ENCODE results near the gene ATP1A1.

ATP1A1 gene

GRCh38 chr1:116397728-116398127 lies 24.7 kb downstream of the ATP1A1 start:
- H3K4me2 ChIP-seq (ENCODE audit: low read length), result no peak overlapping the region

GRCh38 chr1:116400780-116401179 lies 27.7 kb downstream of the ATP1A1 start:
- no peaks in the 10 kb centered on the region for H3K27me3 ChIP-seq (ENCODE audit: control insufficient read depth, insufficient read depth, low read length)
- peaks cover 97% of the 10 kb centered on the region for H3K36me3 ChIP-seq (ENCODE audit: insufficient read depth, low read length)
- H3K4me1 ChIP-seq (ENCODE audit: control insufficient read depth, insufficient read depth, low read length), result no peaks in the 10 kb centered on the region
- H3K9ac ChIP-seq (ENCODE audit: low read depth, low read length), result no peak overlapping the region
- no peaks in the 10 kb centered on the region for H3K9me3 ChIP-seq (replicated peaks; ENCODE audit: low read length)
- no peak overlapping the region for H3K4me3 ChIP-seq (ENCODE audit: low read length)
- no peak overlapping the region for H3K4me2 ChIP-seq (ENCODE audit: low read length)

More at GRCh38 chr1:116397728-116398127, 24.7 kb downstream of the ATP1A1 start:
- no peak overlapping the region for H3K4me3 ChIP-seq (ENCODE audit: low read length)
- H3K36me3 ChIP-seq (ENCODE audit: insufficient read depth, low read length), result peaks cover 94% of the 10 kb centered on the region
- H3K9me3 ChIP-seq (replicated peaks; ENCODE audit: low read length), result no peaks in the 10 kb centered on the region
- no peaks in the 10 kb centered on the region for H3K4me1 ChIP-seq (ENCODE audit: control insufficient read depth, insufficient read depth, low read length)
- no peaks in the 10 kb centered on the region for H3K27me3 ChIP-seq (ENCODE audit: control insufficient read depth, insufficient read depth, low read length)
- H3K9ac ChIP-seq (ENCODE audit: low read depth, low read length), result no peak overlapping the region

GRCh38 chr1:116401646-116402176 lies 28.7 kb downstream of the ATP1A1 start:
- H3K4me2 ChIP-seq (ENCODE audit: low read length), result no peak overlapping the region
- no peaks in the 10 kb centered on the region for H3K9me3 ChIP-seq (replicated peaks; ENCODE audit: low read length)

GRCh38 chr1:116402333-116402732 lies 29.3 kb downstream of the ATP1A1 start:
- no peaks in the 10 kb centered on the region for H3K9me3 ChIP-seq (replicated peaks; ENCODE audit: low read length)
- H3K4me3 ChIP-seq (ENCODE audit: low read length), result no peak overlapping the region
- H3K4me2 ChIP-seq (ENCODE audit: low read length), result no peak overlapping the region
- no peaks in the 10 kb centered on the region for H3K4me1 ChIP-seq (ENCODE audit: control insufficient read depth, insufficient read depth, low read length)
- H3K36me3 ChIP-seq (ENCODE audit: insufficient read depth, low read length), result peaks cover 99% of the 10 kb centered on the region
- H3K9ac ChIP-seq (ENCODE audit: low read depth, low read length), result no peak overlapping the region
- no peaks in the 10 kb centered on the region for H3K27me3 ChIP-seq (ENCODE audit: control insufficient read depth, insufficient read depth, low read length)

More at GRCh38 chr1:116401646-116402176, 28.7 kb downstream of the ATP1A1 start:
- Histone ChIP-seq H3K4me3 (ENCODE audit: low read length) (no peak overlapping the region), H3K4me1 (ENCODE audit: control insufficient read depth, insufficient read depth, low read length) (no peaks in the 10 kb centered on the region), H3K9ac (ENCODE audit: low read depth, low read length) (no peak overlapping the region), H3K36me3 (ENCODE audit: insufficient read depth, low read length) (peaks cover 98% of the 10 kb centered on the region), H3K27me3 (ENCODE audit: control insufficient read depth, insufficient read depth, low read length) (no peaks in the 10 kb centered on the region)

- no peak overlapping the region for H3K4me2 ChIP-seq (ENCODE audit: low read length)
- H3K4me3 ChIP-seq (ENCODE audit: low read length), result no peak overlapping the region
- H3K9ac ChIP-seq (ENCODE audit: low read depth, low read length), result no peak overlapping the region
- peaks cover 94% of the 10 kb centered on the region for H3K36me3 ChIP-seq (ENCODE audit: insufficient read depth, low read length)
- H3K9me3 ChIP-seq (replicated peaks; ENCODE audit: low read length), result no peaks in the 10 kb centered on the region
- no peaks in the 10 kb centered on the region for H3K27me3 ChIP-seq (ENCODE audit: control insufficient read depth, insufficient read depth, low read length)
- no peaks in the 10 kb centered on the region for H3K4me1 ChIP-seq (ENCODE audit: control insufficient read depth, insufficient read depth, low read length)
Observed at GRCh38 chr1:116403496-116404136, 30.6 kb downstream of the ATP1A1 start.

- no peak overlapping the region for H3K4me3 ChIP-seq (ENCODE audit: low read length)
- H3K9me3 ChIP-seq (replicated peaks; ENCODE audit: low read length), result no peaks in the 10 kb centered on the region
- H3K36me3 ChIP-seq (ENCODE audit: insufficient read depth, low read length), result peaks cover 90% of the 10 kb centered on the region
- no peak overlapping the region for H3K9ac ChIP-seq (ENCODE audit: low read depth, low read length)
- no peak overlapping the region for H3K4me2 ChIP-seq (ENCODE audit: low read length)
- H3K27me3 ChIP-seq (ENCODE audit: control insufficient read depth, insufficient read depth, low read length), result no peaks in the 10 kb centered on the region
- no peaks in the 10 kb centered on the region for H3K4me1 ChIP-seq (ENCODE audit: control insufficient read depth, insufficient read depth, low read length)
Observed at GRCh38 chr1:116404699-116405098, 31.7 kb downstream of the ATP1A1 start.

- no peak overlapping the region for H3K4me2 ChIP-seq (ENCODE audit: low read length)
- no peaks in the 10 kb centered on the region for H3K27me3 ChIP-seq (ENCODE audit: control insufficient read depth, insufficient read depth, low read length)
- no peaks in the 10 kb centered on the region for H3K9me3 ChIP-seq (replicated peaks; ENCODE audit: low read length)
- peaks cover 82% of the 10 kb centered on the region for H3K36me3 ChIP-seq (ENCODE audit: insufficient read depth, low read length)
- no peak overlapping the region for H3K4me3 ChIP-seq (ENCODE audit: low read length)
- no peak overlapping the region for H3K9ac ChIP-seq (ENCODE audit: low read depth, low read length)
- no peaks in the 10 kb centered on the region for H3K4me1 ChIP-seq (ENCODE audit: control insufficient read depth, insufficient read depth, low read length)
Observed at GRCh38 chr1:116405241-116406135, 32.4 kb downstream of the ATP1A1 start.

- peaks cover 68% of the 10 kb centered on the region for H3K36me3 ChIP-seq (ENCODE audit: insufficient read depth, low read length)
- H3K4me3 ChIP-seq (ENCODE audit: low read length), result no peak overlapping the region
- no peaks in the 10 kb centered on the region for H3K27me3 ChIP-seq (ENCODE audit: control insufficient read depth, insufficient read depth, low read length)
- no peak overlapping the region for H3K9ac ChIP-seq (ENCODE audit: low read depth, low read length)
- H3K4me1 ChIP-seq (ENCODE audit: control insufficient read depth, insufficient read depth, low read length), result peaks cover 2% of the 10 kb centered on the region
- H3K4me2 ChIP-seq (ENCODE audit: low read length), result no peak overlapping the region
- H3K9me3 ChIP-seq (replicated peaks; ENCODE audit: low read length), result no peaks in the 10 kb centered on the region
Observed at GRCh38 chr1:116407033-116407432, 34.0 kb downstream of the ATP1A1 start.

GRCh38 chr1:116408193-116408592 lies 35.1 kb downstream of the ATP1A1 start:
- no peak overlapping the region for H3K4me2 ChIP-seq (ENCODE audit: low read length)
- H3K36me3 ChIP-seq (ENCODE audit: insufficient read depth, low read length), result peaks cover 56% of the 10 kb centered on the region
- H3K9ac ChIP-seq (ENCODE audit: low read depth, low read length), result no peak overlapping the region
- no peak overlapping the region for H3K4me3 ChIP-seq (ENCODE audit: low read length)
- peaks cover 4% of the 10 kb centered on the region for H3K4me1 ChIP-seq (ENCODE audit: control insufficient read depth, insufficient read depth, low read length)
- no peaks in the 10 kb centered on the region for H3K9me3 ChIP-seq (replicated peaks; ENCODE audit: low read length)
- no peaks in the 10 kb centered on the region for H3K27me3 ChIP-seq (ENCODE audit: control insufficient read depth, insufficient read depth, low read length)

GRCh38 chr1:116408803-116409720 lies 36.0 kb downstream of the ATP1A1 start:
- Histone ChIP-seq H3K4me1 (ENCODE audit: control insufficient read depth, insufficient read depth, low read length) (peaks cover 4% of the 10 kb centered on the region), H3K4me3 (ENCODE audit: low read length) (no peak overlapping the region), H3K27me3 (ENCODE audit: control insufficient read depth, insufficient read depth, low read length) (no peaks in the 10 kb centered on the region), H3K4me2 (ENCODE audit: low read length) (no peak overlapping the region), H3K9ac (ENCODE audit: low read depth, low read length) (no peak overlapping the region), H3K36me3 (ENCODE audit: insufficient read depth, low read length) (peaks cover 47% of the 10 kb centered on the region), H3K9me3 (replicated peaks; ENCODE audit: low read length) (no peaks in the 10 kb centered on the region)

- Histone ChIP-seq H3K4me3 (ENCODE audit: low read length) (no peak overlapping the region), H3K27me3 (ENCODE audit: control insufficient read depth, insufficient read depth, low read length) (no peaks in the 10 kb centered on the region), H3K4me2 (ENCODE audit: low read length) (no peak overlapping the region), H3K4me1 (ENCODE audit: control insufficient read depth, insufficient read depth, low read length) (peaks cover 4% of the 10 kb centered on the region), H3K36me3 (ENCODE audit: insufficient read depth, low read length) (peaks cover 40% of the 10 kb centered on the region), H3K9ac (ENCODE audit: low read depth, low read length) (no peak overlapping the region), H3K9me3 (replicated peaks; ENCODE audit: low read length) (no peaks in the 10 kb centered on the region)
Observed at GRCh38 chr1:116409751-116410191, 36.7 kb downstream of the ATP1A1 start.

Measured in skeletal muscle satellite cell (primary cell).